Neural progenitor cell (in vitro differentiated cells): ENCODE data around the gene SLC48A1. TPM values are rescaled to one million over a fixed set of nuclear protein-coding genes. Genes with fewer than 3 reads are reported as not detected.
A peak's percentile ranks its signal among the peaks of the same experiment; 100 is the strongest.

Source experiments
- DNase-seq: peaks from one replicate; pipeline ENCODE4 v3.0.0-alpha.2; 2016; ENCODE audit warnings: low spot score
- H2AFZ ChIP-seq: fragments of 200-600 bp; sonication (generic); replicated peaks from 2 replicates; pipeline ENCODE4 v1.6.1; 2016; ENCODE audit warnings: antibody characterized with exemption
- H3F3A ChIP-seq: fragments of 200-600 bp; sonication (generic); 2 replicates; pipeline ENCODE4 v1.6.1; 2016; ENCODE audit warnings: antibody characterized with exemption, low read depth
- H3K27ac ChIP-seq: fragments of 200-600 bp; sonication (generic); 2 replicates; pipeline ENCODE4 v1.5.1; 2016; ENCODE audit warnings: mild to moderate bottlenecking
- H3K27me3 ChIP-seq: fragments of 200-600 bp; sonication (generic); 2 replicates; pipeline ENCODE4 v1.6.1; 2016; ENCODE audit warnings: mild to moderate bottlenecking, moderate library complexity
- H3K36me3 ChIP-seq: fragments of 200-600 bp; sonication (generic); 2 replicates; pipeline ENCODE4 v1.5.1; 2016
- H3K4me1 ChIP-seq: fragments of 200-600 bp; sonication (generic); 2 replicates; pipeline ENCODE4 v1.6.1; 2016; ENCODE audit warnings: mixed run types
- H3K4me2 ChIP-seq: fragments of 200-600 bp; sonication (generic); 2 replicates; pipeline ENCODE4 v1.6.1; 2016
- H3K4me3 ChIP-seq: fragments of 200-600 bp; sonication (generic); 2 replicates; pipeline ENCODE4 v1.5.1; 2016
- H3K79me2 ChIP-seq: fragments of 200-600 bp; sonication (generic); 2 replicates; pipeline ENCODE4 v1.6.1; 2016; ENCODE audit warnings: low read depth
- H3K9ac ChIP-seq: fragments of 200-600 bp; sonication (generic); 2 replicates; pipeline ENCODE4 v1.6.1; 2016
- H3K9me3 ChIP-seq: fragments of 200-600 bp; sonication (generic); 2 replicates; pipeline ENCODE4 v1.5.1; 2016; ENCODE audit warnings: low read depth
- H4K20me1 ChIP-seq: fragments of 200-600 bp; sonication (generic); 2 replicates; pipeline ENCODE4 v1.6.1; 2016; ENCODE audit warnings: low read depth
- H3K27ac Mint-ChIP-seq: 3 replicates; pipeline ENCODE4 v1.8.0; 2021; ENCODE audit warnings: mixed read lengths
- H3K27me3 Mint-ChIP-seq: 2 replicates; pipeline ENCODE4 v1.8.0; 2022; ENCODE audit warnings: low read depth, mild to moderate bottlenecking, inconsistent platforms, moderate library complexity, mixed read lengths; ENCODE audit not compliant: insufficient read depth
- H3K36me3 Mint-ChIP-seq: 3 replicates; pipeline ENCODE4 v1.8.0; 2021; ENCODE audit warnings: mixed read lengths
- H3K4me1 Mint-ChIP-seq: 3 replicates; pipeline ENCODE4 v1.8.0; 2021; ENCODE audit warnings: mixed read lengths
- H3K4me3 Mint-ChIP-seq: 3 replicates; pipeline ENCODE4 v1.8.0; 2021; ENCODE audit warnings: mild to moderate bottlenecking, moderate library complexity, mixed read lengths
- H3K9me3 Mint-ChIP-seq: 3 replicates; pipeline ENCODE4 v1.8.0; 2020; ENCODE audit warnings: mixed read lengths
- CTCF ChIP-seq: fragments of 200-600 bp; sonication (generic); IDR thresholded peaks from 2 replicates; pipeline ENCODE4 v1.5.1; 2017; ENCODE audit warnings: antibody characterized with exemption, mild to moderate bottlenecking
- EZH2 ChIP-seq: fragments of 200-600 bp; sonication (generic); IDR thresholded peaks from 2 replicates; pipeline ENCODE4 v1.6.1; 2017; ENCODE audit warnings: antibody characterized with exemption, mild to moderate bottlenecking, moderate library complexity
- EZH2phosphoT487 ChIP-seq: fragments of 200-600 bp; sonication (generic); IDR thresholded peaks from 2 replicates; pipeline ENCODE4 v1.6.1; 2017; ENCODE audit warnings: antibody characterized with exemption
- total RNA-seq: library from RNA; depleted of rRNA; stranded (reverse); fragments of >200 nt; gene quantifications from 2 replicates; pipeline ENCODE4 v1.2.3, GENCODE V29; 2015; ENCODE audit warnings: low replicate concordance

SLC48A1 gene
- total RNA-seq, 1 donor from 2014 or later, result 8.3 TPM

- Histone ChIP-seq H3K9ac (no peak overlapping the region), H2AFZ (no peak overlapping the region), H3F3A (peaks cover 5% of the 10 kb centered on the region), H3K4me3 (no peak overlapping the region), H3K4me2 (no peak overlapping the region), H3K9me3 (no peaks in the 10 kb centered on the region), H3K4me1 (peaks cover 19% of the 10 kb centered on the region), H3K27me3 (no peaks in the 10 kb centered on the region), H4K20me1 (no peaks in the 10 kb centered on the region), H3K36me3 (no peaks in the 10 kb centered on the region), H3K79me2 (no peaks in the 10 kb centered on the region), H3K27ac (no peak overlapping the region)
- Mint-ChIP-seq H3K27ac (no peak overlapping the region), H3K9me3 (no peaks in the 10 kb centered on the region), H3K36me3 (no peaks in the 10 kb centered on the region), H3K4me3 (peak overlapping the region; percentile 51), H3K27me3 (peaks cover 9% of the 10 kb centered on the region), H3K4me1 (peaks cover 26% of the 10 kb centered on the region)
- DNase-seq, result no peak
- TF ChIP-seq EZH2phosphoT487, result no peak
- no peak for TF ChIP-seq CTCF
- no peak for TF ChIP-seq EZH2
These were observed 27.0 kb upstream of the SLC48A1 start for GRCh38 chr12:47746073-47746472.

GRCh38 chr12:47746523-47746922, 26.5 kb upstream of the SLC48A1 start:
- Mint-ChIP-seq H3K36me3 (no peaks in the 10 kb centered on the region), H3K27ac (no peak overlapping the region), H3K4me3 (no peak overlapping the region), H3K27me3 (peaks cover 9% of the 10 kb centered on the region), H3K4me1 (peaks cover 22% of the 10 kb centered on the region), H3K9me3 (no peaks in the 10 kb centered on the region)
- no peaks in the 10 kb centered on the region for H3K36me3 ChIP-seq
- H3K4me3 ChIP-seq, result no peak overlapping the region
- H3F3A ChIP-seq, result peaks cover 5% of the 10 kb centered on the region
- no peaks in the 10 kb centered on the region for H3K79me2 ChIP-seq
- no peak overlapping the region for H2AFZ ChIP-seq
- TF ChIP-seq EZH2 (no peak), EZH2phosphoT487 (no peak), CTCF (no peak)
- no peaks in the 10 kb centered on the region for H3K27me3 ChIP-seq
- H3K27ac ChIP-seq, result no peak overlapping the region
- H3K9me3 ChIP-seq, result no peaks in the 10 kb centered on the region
- H3K4me2 ChIP-seq, result no peak overlapping the region
- peaks cover 14% of the 10 kb centered on the region for H3K4me1 ChIP-seq
- H4K20me1 ChIP-seq, result no peaks in the 10 kb centered on the region
- H3K9ac ChIP-seq, result no peak overlapping the region
- DNase-seq, result no peak

- Histone ChIP-seq H3K9me3 (no peaks in the 10 kb centered on the region), H2AFZ (no peak overlapping the region), H3K36me3 (no peaks in the 10 kb centered on the region), H3K4me3 (no peak overlapping the region), H3K4me2 (no peak overlapping the region), H3K27me3 (no peaks in the 10 kb centered on the region), H3K27ac (no peak overlapping the region), H3K79me2 (no peaks in the 10 kb centered on the region), H3K9ac (no peak overlapping the region), H4K20me1 (no peaks in the 10 kb centered on the region), H3F3A (peaks cover 5% of the 10 kb centered on the region), H3K4me1 (peaks cover 12% of the 10 kb centered on the region)
- TF ChIP-seq CTCF (no peak), EZH2 (no peak), EZH2phosphoT487 (no peak)
- Mint-ChIP-seq H3K4me3 (no peak overlapping the region), H3K4me1 (peaks cover 21% of the 10 kb centered on the region), H3K36me3 (no peaks in the 10 kb centered on the region), H3K9me3 (no peaks in the 10 kb centered on the region), H3K27ac (no peak overlapping the region), H3K27me3 (peaks cover 9% of the 10 kb centered on the region)
- DNase-seq, result no peak
These were observed 25.9 kb upstream of the SLC48A1 start for GRCh38 chr12:47747126-47747525.
